Right cardiac atrium (tissue), 5 donors: ENCODE data around the gene MFAP3. TPM values are rescaled to one million over a fixed set of nuclear protein-coding genes. Genes with fewer than 3 reads are reported as not detected.
A peak's percentile ranks its signal among the peaks of the same experiment; 100 is the strongest.

Experiments
- ATAC-seq, 2 donors: fragments of 200-7000 bp; cut with Tn5 transposase; one replicate each; pipeline versions ENCODE4 v1.8.0 to v1.9.1; 2020; ENCODE audit warnings: moderate library complexity in 2 of 2, mild to moderate bottlenecking in 1 of 2
- DNase-seq, 3 donors: peaks; one replicate each; pipeline ENCODE4 v3.0.0-alpha.2; 2020
- H3K27ac ChIP-seq: one replicate; pipeline ENCODE4 v1.5.1; 2013; ENCODE audit warnings: mild to moderate bottlenecking, low read length, control low read depth, moderate library complexity
- H3K27me3 ChIP-seq: one replicate; pipeline ENCODE4 v1.6.1; 2013; ENCODE audit not compliant: control insufficient read depth, insufficient read depth
- H3K4me1 ChIP-seq: one replicate; pipeline ENCODE4 v1.6.1; 2013; ENCODE audit warnings: low read length; ENCODE audit not compliant: control insufficient read depth, insufficient read depth
- H3K4me3 ChIP-seq: one replicate; pipeline ENCODE4 v1.5.1; 2013; ENCODE audit warnings: low read length, control low read depth
- H3K9me3 ChIP-seq: one replicate; pipeline ENCODE4 v1.6.1; 2013; ENCODE audit warnings: low read length; ENCODE audit not compliant: control insufficient read depth
- WGBS: extraction: QIAGEN DNeasy Blood & Tissue Kit; methylation state at CpG from one replicate; pipeline ENCODE4 v1.1.7; 2013; 5-methylcytosine and 5-hydroxymethylcytosine counted together
- intact Hi-C, 4 donors: fragments of 100-400 bp; cut with DNase I; formaldehyde crosslinking; loops; one replicate each; pipeline versions ENCODE4 v1.11.0 to v1.14.0; 2022 to 2023
- long read RNA-seq, 4 donors: library from polyadenylated mRNA; unstranded; transcript quantifications; one replicate each; pipeline ENCODE4 v2.0.0, GENCODE V29; 2020 to 2021
- polyA plus RNA-seq: library from polyadenylated mRNA; stranded (reverse); fragments of 200-250 nt; gene quantifications from one replicate; pipeline ENCODE4 v1.2.3, GENCODE V29; 2013
- total RNA-seq, 4 donors: library from RNA; stranded (reverse); fragmentation: NEBNext Ultra II Directional; extraction: Animal tissue kit (Norgen Biotek cat#: 25700); gene quantifications; one replicate each; pipeline ENCODE4 v1.2.1, GENCODE V29; 2021
- donor health status: healthy with polysubstance abuse.
- donor health status: DM: no; HTN: yes; CAD: no.
- donor health status: DM: no; HTN: no; CAD: no.
- donor health status: DM: no; HTN: yes; CAD: no; lungs with severe emphysema.
- donor health status: DM: yes; HTN: yes; CAD: no.

The MFAP3 gene
- total RNA-seq (10 to 100 TPM; 24.0 to 32.7 (median 30.9) TPM), polyA plus RNA-seq (4.8 TPM)
- long read RNA-seq, donor 1, transcript MFAP3-212 (3 exons, 643 nt) = major isoform, 32 of 52 reads
- long read RNA-seq, donor 1, partial matches to known transcripts = 3 of 52 reads
- long read RNA-seq, donor 1, other reads (novel, unspliced or antisense) = 15 of 52 reads
- long read RNA-seq, donor 2, transcript MFAP3-212 (3 exons, 643 nt) = major isoform, 14 of 20 reads
- long read RNA-seq, donor 2, partial matches to known transcripts = 2 of 20 reads
- long read RNA-seq, donor 2, other reads (novel, unspliced or antisense) = 3 of 20 reads
- long read RNA-seq, donor 3, transcript MFAP3-202 (2 exons, 1,186 nt) = minor isoform, 6 of 74 reads
- long read RNA-seq, donor 3, transcript MFAP3-212 (3 exons, 643 nt) = major isoform, 45 of 74 reads
- long read RNA-seq, donor 3, partial matches to known transcripts = 9 of 74 reads
- long read RNA-seq, donor 3, other reads (novel, unspliced or antisense) = 14 of 74 reads
- long read RNA-seq, donor 4, transcript MFAP3-212 (3 exons, 643 nt) = major isoform, 11 of 19 reads
- long read RNA-seq, donor 4, partial matches to known transcripts = 2 of 19 reads
- long read RNA-seq, donor 4, other reads (novel, unspliced or antisense) = 6 of 19 reads

- Histone ChIP-seq H3K27ac (peak within 1 kb of the TSS; percentile 57), H3K4me1 (peaks cover 2% of the 10 kb centered on the region), H3K9me3 (no peaks in the 10 kb centered on the region), H3K27me3 (no peaks in the 10 kb centered on the region), H3K4me3 (peak within 1 kb of the TSS; percentile 66)
- WGBS = under 1% methylated on average over 51 of the region's 51 CpGs
- intact Hi-C loops = no loop called here
- peak; percentile 99 to 100 for ATAC-seq
- DNase-seq = peak; percentile 90 to 95 (median 94)
Measured at GRCh38 chr5:154038707-154039457, at the start of gene MFAP3, which contains the start of gene FAM114A2. TSS of gene MFAP3 (plus strand) at chr5:154038967. CDS start at chr5:154049723, 10,756 bp downstream. TSS of gene FAM114A2 (minus strand) at chr5:154038910. CDS start at chr5:154034953, 3,957 bp downstream.

- no peak for ATAC-seq
- DNase-seq = no peak
- intact Hi-C loops = no loop called here
- Histone ChIP-seq H3K27me3 (no peaks in the 10 kb centered on the region), H3K4me3 (no peak overlapping the region), H3K4me1 (no peaks in the 10 kb centered on the region), H3K9me3 (no peaks in the 10 kb centered on the region), H3K27ac (no peak overlapping the region)
Measured at GRCh38 chr5:153991168-153991567, 47.6 kb upstream of the MFAP3 start.

- H3K4me3 ChIP-seq = no peak overlapping the region
- DNase-seq (no peak), ATAC-seq (no peak)
- intact Hi-C loops = no loop called here
- WGBS = 57% methylated on average over 1 of the region's 1 CpG
- H3K27me3 ChIP-seq = no peaks in the 10 kb centered on the region
- H3K4me1 ChIP-seq = no peaks in the 10 kb centered on the region
- no peaks in the 10 kb centered on the region for H3K9me3 ChIP-seq
- H3K27ac ChIP-seq = no peak overlapping the region
Measured at GRCh38 chr5:153998010-153998409, 40.8 kb upstream of the MFAP3 start.

- DNase-seq (no peak), ATAC-seq (no peak)
- Histone ChIP-seq H3K9me3 (no peaks in the 10 kb centered on the region), H3K4me1 (no peaks in the 10 kb centered on the region), H3K27me3 (no peaks in the 10 kb centered on the region), H3K27ac (no peak overlapping the region), H3K4me3 (no peak overlapping the region)
- intact Hi-C loops = no loop called here
- WGBS = 97% methylated on average over 1 of the region's 1 CpG
Measured at GRCh38 chr5:153998768-153999167, 40.0 kb upstream of the MFAP3 start.

- Histone ChIP-seq H3K27ac (no peak overlapping the region), H3K4me1 (no peaks in the 10 kb centered on the region), H3K4me3 (no peak overlapping the region), H3K9me3 (no peaks in the 10 kb centered on the region), H3K27me3 (no peaks in the 10 kb centered on the region)
- DNase-seq (no peak), ATAC-seq (no peak)
- 96% methylated on average over 3 of the region's 3 CpGs for WGBS
- intact Hi-C loops = no loop called here
Measured at GRCh38 chr5:153999995-154000394, 38.8 kb upstream of the MFAP3 start.

- ATAC-seq (no peak), DNase-seq (no peak)
- no peaks in the 10 kb centered on the region for H3K9me3 ChIP-seq
- no peak overlapping the region for H3K4me3 ChIP-seq
- no peaks in the 10 kb centered on the region for H3K27me3 ChIP-seq
- intact Hi-C loops = no loop called here
- no peaks in the 10 kb centered on the region for H3K4me1 ChIP-seq
- no peak overlapping the region for H3K27ac ChIP-seq
Measured at GRCh38 chr5:154000703-154001102, 38.1 kb upstream of the MFAP3 start.

- ATAC-seq (peak; percentile 95 to 98), DNase-seq (peak; percentile 28 to 59 (median 40))
- intact Hi-C loops = no loop called here
- H3K27me3 ChIP-seq = no peaks in the 10 kb centered on the region
- no peaks in the 10 kb centered on the region for H3K4me1 ChIP-seq
- H3K27ac ChIP-seq = peak overlapping the region; percentile 80
- no peaks in the 10 kb centered on the region for H3K9me3 ChIP-seq
- 32% methylated on average over 4 of the region's 4 CpGs for WGBS
- no peak overlapping the region for H3K4me3 ChIP-seq
Measured at GRCh38 chr5:154002093-154002492, 36.7 kb upstream of the MFAP3 start.

- WGBS = 56% methylated on average over 7 of the region's 7 CpGs
- DNase-seq (no peak), ATAC-seq (peak; percentile 27 to 31)
- H3K27me3 ChIP-seq = no peaks in the 10 kb centered on the region
- H3K4me1 ChIP-seq = no peaks in the 10 kb centered on the region
- no peak overlapping the region for H3K4me3 ChIP-seq
- no peaks in the 10 kb centered on the region for H3K9me3 ChIP-seq
- peak overlapping the region; percentile 80 for H3K27ac ChIP-seq
- intact Hi-C loops = no loop called here
Measured at GRCh38 chr5:154002511-154003020, 36.2 kb upstream of the MFAP3 start.

GRCh38 chr5:154005648-154006047, 33.1 kb upstream of the MFAP3 start:
- ATAC-seq (no peak), DNase-seq (no peak)
- H3K4me3 ChIP-seq = no peak overlapping the region
- no peaks in the 10 kb centered on the region for H3K9me3 ChIP-seq
- WGBS = 97% methylated on average over 1 of the region's 1 CpG
- H3K27ac ChIP-seq = no peak overlapping the region
- H3K4me1 ChIP-seq = peaks cover 1% of the 10 kb centered on the region
- H3K27me3 ChIP-seq = no peaks in the 10 kb centered on the region
- intact Hi-C loops = no loop called here

GRCh38 chr5:154010660-154011059, 28.1 kb upstream of the MFAP3 start:
- H3K27ac ChIP-seq = no peak overlapping the region
- H3K4me1 ChIP-seq = peaks cover 5% of the 10 kb centered on the region
- no peaks in the 10 kb centered on the region for H3K27me3 ChIP-seq
- intact Hi-C loops = no loop called here
- no peaks in the 10 kb centered on the region for H3K9me3 ChIP-seq
- 41% methylated on average over 3 of the region's 3 CpGs for WGBS
- DNase-seq (no peak), ATAC-seq (peak in 1 of 2 donors; percentile 48)
- H3K4me3 ChIP-seq = no peak overlapping the region
